Neural cell (in vitro differentiated cells): ENCODE measurements around the gene DMWD.

Source experiments
- EP300 ChIP-seq: fragments of 450-650 bp; conservative IDR thresholded peaks from 2 replicates; pipeline ENCODE4 v1.6.1; 2014; ENCODE audit warnings: antibody characterized with exemption, mild to moderate bottlenecking, moderate library complexity; ENCODE audit not compliant: poor library complexity, severe bottlenecking
- MXI1 ChIP-seq: fragments of 450-650 bp; conservative IDR thresholded peaks from 2 replicates; pipeline ENCODE4 v1.6.1; 2014; ENCODE audit warnings: antibody characterized with exemption, mild to moderate bottlenecking; ENCODE audit not compliant: poor library complexity, severe bottlenecking
- TF ChIP-seq, protein P1 (sequence below): fragments of 450-650 bp; IDR thresholded peaks from 2 replicates; pipeline ENCODE4 v1.5.1; 2014; ENCODE audit warnings: antibody characterized with exemption, mild to moderate bottlenecking, moderate library complexity; ENCODE audit not compliant: poor library complexity, severe bottlenecking

DNA sequence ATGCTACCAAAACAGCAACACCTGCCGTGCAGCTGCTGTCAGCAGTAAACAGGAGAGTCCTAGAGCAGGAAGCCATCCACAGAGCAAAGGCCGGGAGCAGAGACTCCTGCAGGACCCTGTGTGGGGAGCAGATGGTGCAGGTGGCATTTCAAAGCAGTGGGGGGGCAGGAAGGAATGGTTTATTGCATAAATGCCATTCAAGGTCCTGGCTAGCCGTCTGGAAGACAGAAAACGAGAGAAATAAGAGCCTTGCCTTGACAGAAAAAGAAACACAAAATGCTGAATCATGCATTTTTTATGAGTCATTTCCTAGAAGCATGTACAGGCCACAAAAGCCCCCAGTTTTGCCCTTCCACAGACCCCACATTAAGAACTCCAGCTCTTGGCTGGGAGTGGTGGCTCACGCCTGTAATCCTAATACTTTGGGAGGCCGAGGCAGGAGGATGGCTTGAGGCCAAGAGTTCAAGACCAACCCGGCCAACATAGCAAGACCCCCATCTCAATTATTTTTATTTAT is 17.1 kb upstream of the DMWD start:
- TF ChIP-seq MXI1, result no peak
- TF ChIP-seq, protein P1, sequence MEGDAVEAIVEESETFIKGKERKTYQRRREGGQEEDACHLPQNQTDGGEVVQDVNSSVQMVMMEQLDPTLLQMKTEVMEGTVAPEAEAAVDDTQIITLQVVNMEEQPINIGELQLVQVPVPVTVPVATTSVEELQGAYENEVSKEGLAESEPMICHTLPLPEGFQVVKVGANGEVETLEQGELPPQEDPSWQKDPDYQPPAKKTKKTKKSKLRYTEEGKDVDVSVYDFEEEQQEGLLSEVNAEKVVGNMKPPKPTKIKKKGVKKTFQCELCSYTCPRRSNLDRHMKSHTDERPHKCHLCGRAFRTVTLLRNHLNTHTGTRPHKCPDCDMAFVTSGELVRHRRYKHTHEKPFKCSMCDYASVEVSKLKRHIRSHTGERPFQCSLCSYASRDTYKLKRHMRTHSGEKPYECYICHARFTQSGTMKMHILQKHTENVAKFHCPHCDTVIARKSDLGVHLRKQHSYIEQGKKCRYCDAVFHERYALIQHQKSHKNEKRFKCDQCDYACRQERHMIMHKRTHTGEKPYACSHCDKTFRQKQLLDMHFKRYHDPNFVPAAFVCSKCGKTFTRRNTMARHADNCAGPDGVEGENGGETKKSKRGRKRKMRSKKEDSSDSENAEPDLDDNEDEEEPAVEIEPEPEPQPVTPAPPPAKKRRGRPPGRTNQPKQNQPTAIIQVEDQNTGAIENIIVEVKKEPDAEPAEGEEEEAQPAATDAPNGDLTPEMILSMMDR, result no peak
- TF ChIP-seq EP300, result no peak
